Activated CD8-positive, alpha-beta memory T cell treated with anti-CD3 and anti-CD28 coated beads for 48 hours (primary cell): ENCODE data around the gene NPHS1.
"Not testable (repeated sequence)": the region's sequence is repeated elsewhere in the genome, so short reads cannot be mapped to it uniquely, and the experiment has no call there.

ENCODE experiments used
- DNase-seq, 3 experiments: peaks; one replicate each; pipeline ENCODE4 v3.0.0-alpha.2; 2020; ENCODE audit warnings: low read depth in 2 of 3, low spot score in 2 of 3

The NPHS1 gene

DNA sequence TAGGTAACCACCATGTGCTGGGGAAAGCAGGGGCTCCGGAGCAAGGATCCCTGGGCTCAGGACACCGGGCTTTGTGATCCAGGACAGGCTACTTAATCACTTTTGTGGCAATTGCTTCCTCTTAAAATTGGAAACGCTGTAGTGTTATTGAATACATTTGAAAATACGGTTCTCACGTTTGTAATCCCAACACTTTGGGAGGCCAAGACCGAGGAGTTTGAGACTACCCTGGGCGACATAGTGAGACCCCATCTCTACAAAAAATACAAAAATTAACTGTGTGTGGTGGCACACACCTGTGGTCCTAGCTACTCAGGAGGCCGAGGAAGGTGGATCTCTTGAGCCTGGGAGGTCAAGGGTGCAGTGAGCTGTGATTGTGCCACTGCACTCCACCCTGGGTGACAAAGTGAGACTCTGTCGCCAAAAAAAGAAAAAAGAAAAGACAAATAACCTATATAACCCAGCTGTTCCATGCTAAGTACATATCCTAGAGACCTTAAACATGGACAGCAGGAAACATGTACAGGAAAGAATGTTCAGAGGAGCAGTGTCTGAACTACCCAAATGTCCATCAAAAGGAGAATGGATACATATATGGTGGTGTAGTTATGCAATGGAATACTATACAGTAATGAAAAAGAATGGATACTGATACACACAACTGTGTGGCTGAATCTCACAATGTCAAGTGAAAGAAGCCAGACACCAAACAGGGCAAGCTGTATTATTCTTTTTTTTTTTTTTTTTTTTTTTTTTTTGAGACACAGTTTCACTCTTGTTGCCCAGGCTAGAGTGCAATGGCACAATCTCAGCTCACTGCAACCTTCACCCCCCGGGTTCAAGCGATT, 39.0 kb downstream of the NPHS1 start:
- no peak for DNase-seq

DNA sequence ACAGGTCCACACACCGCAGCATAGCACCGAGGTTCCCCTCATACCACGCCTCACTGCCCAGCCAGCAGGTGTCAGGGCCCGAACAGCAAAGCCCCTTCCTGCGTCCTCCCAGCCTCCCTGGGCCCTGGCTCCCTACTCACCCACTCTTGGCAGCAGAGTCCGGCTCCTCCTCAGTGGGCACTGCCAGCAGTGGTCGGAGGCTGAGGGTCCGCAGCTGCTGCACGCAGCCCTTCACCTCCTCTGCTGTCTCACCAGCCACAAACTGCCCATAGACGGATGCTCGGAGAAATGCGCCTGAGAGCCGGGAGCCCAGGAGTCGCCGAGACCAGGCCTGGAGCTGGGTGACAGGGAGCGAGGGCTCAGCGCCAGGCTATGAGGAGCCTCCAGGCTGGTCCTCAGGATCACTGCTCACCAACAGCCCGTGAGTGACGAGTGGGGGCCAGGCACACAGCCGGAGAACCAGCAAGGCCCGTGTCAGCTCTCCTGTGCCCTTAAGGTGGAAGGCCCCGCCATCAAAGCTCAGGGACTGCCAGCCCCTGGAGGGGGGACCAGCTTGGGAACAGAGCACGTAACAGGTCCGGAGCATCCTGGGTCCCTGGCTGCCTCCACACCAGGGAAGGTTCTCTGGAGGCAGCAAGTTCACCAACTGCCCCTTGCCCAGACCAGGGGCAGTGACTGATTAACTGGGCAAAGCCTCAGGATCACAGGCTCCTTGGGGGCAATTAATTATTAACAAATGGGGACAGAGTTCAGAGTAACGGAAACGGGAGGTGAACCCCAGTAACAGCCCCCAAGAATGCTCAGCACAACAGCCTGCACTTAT, 39.9 kb downstream of the NPHS1 start, which contains the start of gene PRODH2:
Gene PRODH2, minus strand, starts transcription at position 626 of the 823 bp plus-strand sequence. Its CDS starts 40 bp downstream, at position 586.
- no peak for DNase-seq

DNA sequence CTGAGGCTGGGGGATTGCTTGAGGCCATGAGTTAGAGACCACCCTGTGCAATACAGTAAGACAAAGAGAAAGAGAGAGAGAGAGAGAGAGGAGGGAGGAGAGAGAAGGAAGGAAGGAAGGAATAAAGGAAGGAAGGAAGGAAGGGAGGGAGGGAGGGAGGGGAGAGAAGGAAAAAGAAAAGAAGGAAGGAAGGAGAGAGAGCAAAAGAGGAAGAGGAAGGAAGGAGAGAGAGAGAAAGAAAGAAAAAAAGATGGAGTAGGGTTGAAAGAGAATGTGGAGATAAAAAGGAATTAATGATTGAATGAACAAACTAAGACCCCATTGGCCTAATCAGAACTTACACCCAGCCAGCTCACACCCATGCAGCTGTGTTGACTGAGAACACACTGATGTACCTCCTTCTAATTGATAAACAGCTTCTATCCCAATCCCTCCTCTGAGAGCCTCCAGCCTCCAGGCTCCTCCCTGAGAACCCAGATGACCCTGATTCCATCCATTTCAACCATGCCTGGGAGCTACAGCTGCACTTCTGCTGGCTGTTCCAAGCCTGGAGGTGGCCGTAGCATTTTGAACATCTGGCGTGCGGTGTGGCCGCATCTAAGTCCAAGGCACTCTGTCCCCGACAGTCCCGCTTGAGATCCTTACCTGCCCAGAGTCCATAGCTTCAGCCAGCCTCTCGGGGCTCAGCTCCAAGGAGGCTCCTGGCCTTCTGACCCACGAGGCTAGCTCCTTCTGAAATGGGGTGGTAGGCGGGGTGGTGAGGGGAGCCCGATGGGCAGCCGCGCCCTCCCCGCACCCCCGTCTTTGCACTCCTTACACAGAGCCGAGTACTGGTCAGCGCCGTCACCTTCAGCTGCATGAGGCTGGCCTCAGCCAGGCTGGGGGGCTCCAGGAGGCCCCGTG, 40.7 kb downstream of the NPHS1 start:
- no peak for DNase-seq

DNA sequence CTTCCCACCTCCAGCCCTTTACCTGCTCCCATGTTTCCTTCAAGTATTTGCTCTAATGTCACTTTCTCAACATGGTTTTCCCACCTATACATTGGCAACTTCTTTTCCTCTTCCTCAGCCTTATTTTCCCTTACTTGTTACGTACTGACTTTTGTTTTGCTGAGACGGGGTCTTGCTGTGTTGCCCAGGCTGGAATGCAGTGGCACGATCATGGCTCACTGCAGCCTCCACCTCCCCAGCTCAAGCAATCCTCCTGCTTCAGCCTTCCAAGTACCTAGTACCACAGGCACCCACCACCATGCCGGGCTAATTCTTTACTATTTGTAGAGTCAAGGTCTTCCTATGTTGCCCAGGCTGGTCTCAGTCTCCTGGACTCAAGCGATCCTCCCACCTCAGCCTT, 44.7 kb downstream of the NPHS1 start:
- DNase-seq, result no peak

DNA sequence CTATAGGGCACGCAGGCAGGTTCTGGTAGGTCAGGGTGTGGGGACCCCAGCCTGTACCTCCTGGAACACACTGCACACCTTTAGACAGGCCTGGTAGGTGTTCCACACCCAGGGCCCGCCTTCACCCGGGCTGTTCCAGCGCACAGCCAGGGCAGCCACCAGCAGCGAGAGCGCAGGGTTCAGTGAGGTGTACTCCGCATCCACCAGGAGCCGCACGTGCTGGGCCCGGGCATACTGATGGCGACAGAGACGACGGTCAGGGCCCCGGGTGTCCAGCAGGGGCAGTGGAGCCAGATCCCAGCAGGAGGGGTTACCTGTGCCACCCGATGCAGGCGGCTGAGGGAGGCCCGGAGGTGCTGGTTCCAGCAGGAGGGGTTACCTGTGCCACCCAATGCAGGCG, 45.7 kb downstream of the NPHS1 start:
- DNase-seq, result no peak

DNA sequence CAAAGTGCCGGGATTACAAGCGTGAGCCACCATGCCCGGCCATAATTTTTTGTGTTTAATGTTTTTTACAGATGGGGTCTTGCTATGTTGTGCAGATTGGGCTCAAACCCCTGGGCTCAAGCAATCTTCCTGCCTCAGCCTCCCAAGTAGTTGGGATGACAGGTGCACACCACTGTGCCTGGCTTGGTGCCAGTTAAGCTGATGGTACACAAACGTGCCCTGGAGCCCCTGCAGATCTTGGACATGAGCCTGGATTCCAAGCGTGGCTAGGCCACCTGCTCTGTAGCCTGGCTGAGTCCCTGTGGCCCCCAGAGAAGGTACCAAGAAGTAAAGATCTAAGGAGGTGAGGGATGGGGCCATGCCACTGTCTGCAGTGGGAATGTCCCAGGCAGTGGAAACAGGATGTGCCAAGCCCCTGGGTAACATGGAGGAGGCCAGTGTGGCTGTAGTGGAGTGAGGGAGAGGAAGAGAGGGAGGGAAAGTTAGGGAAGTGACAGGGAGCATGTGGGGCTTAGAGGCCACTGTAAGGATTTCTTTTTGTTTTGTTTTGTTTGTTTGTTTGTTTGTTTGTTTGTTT, 46.7 kb downstream of the NPHS1 start:
- DNase-seq, result no peak

DNA sequence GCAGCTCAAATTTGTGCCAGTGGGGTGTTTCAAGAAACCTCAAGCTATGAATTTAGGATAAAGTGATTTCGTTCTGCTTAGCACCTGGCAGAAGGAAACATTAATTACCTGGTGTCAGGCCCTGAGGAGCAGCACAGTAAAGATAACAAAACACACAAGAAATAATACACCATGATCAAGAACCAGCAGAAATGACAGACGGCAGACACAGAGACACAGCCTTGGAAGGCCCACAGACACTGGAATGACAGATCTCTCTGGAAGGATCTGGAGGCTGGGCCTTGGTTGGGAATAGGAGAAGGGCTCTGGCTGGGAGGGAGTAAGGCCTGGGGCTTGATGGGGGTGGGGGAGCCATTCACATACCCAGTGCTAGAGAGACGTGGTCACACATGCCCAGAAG, 50.5 kb downstream of the NPHS1 start:
- no peak for DNase-seq

DNA sequence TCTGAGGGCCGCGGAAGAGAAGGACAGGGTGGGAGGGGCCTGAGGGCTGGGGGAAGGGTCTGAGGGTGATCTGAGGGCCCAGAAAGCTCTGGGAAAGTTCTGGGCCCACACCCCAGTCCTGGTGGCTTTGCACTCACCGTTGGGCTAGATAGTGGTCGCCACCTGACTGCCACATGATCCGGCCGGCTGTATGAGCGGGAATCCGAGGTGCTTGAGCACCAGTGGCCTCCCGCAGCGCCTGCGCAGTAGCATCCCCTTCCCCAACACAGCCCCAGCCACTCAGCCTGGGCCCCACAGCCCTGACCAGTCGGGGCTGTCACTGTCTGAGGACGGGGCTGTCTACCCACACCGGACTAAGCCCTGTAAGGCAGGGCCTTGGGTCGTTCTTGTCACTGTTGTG, 54.6 kb downstream of the NPHS1 start:
- DNase-seq, result no peak

DNA sequence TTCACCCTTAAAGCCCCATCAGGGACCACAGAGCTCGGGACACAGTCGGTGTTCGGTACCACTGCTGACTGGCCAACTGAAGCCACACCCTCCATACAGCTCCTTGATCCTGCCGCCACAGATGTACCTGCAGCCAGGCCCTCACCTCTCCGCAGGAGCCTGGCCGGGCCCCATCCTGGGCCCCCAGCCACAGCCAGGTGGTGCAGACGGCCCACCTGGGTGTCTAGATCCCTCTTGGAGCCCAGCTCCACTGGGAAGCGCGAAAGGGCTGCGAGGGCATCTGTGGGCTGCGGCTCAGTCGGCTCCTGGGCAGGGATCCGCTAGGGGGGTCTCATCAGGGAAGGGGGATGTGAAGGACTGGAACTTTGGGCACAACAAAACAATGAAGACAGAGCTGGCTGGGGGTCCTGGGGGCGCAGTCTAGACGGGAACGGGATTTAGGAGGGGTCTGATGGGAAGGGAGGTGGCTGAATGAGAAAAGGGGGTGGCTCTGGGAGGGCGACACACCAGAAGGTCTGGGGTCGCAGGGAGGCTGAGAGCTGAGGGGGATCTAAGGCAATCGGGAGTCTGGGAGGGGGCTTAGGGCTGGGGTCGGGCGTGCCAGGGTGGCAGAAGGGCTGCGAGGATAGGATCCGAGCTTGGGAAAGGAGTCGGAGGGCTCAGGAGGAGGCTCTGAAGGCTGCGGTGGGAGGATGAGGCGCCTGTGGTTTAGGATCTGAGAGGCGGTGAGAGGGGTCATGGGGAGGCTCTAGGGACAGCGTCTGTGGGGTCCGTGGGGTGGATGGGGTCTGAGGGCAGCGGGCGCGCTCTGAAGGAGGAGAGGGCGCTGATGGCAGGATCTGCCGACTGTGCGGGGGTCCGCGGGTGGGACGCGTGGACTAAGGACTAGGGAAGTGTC, 55.4 kb downstream of the NPHS1 start:
- no peak for DNase-seq

DNA sequence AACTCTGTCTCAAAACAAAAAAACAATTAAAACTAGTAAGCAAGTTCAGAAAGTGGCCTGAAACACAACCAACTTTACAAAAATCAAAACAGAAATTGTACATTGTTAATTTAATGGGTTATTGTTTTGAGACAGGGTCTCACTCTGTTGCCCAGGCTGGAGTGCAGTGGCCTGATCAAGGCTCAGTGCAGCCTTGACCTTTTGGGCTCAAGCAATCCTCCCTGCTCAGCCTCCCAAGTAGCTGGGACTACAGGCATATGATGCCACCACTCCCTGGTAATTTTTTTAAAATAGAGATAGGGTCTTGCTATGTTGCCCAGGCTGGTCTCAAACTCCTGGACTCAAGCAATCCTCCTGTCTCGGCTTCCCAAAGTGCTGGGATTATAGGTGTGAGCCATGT, 56.7 kb downstream of the NPHS1 start:
- DNase-seq, result not testable (repeated sequence)

DNA sequence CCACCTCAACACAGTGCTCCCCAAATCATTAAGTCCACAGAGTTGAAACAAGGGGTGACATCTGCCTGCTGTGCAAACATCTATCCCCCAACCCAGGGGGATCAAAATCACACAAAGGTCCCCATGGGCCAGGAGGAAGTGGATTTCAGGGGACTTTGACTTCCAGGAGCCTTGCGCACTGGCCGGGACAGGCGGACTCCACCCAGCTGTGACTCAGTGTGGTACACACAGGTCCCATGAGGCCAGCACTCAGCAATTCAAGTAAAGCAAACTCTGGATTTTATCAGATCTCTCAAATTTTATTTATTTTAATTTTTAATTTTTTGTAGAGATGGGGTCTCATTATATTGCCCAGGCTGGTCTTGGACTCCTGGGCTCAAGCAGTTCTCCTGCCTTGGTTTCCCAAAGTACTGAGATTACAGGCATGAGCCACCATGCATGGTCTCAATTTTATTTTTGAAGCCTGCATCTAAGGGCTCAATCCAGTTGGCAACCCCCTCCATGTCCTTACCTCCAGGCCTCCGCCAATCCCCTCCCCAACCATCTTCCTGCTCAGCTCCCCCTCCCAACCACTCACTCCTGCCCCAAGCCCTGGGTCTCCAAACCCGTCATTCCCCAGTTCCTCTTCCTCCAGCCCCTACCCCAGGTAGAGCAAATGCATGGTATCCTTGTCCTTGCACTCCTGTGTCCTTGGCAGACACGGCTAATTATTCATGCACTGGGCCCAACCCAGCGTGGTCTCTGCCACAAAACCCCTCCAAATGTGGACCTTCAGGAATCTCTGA, 58.7 kb downstream of the NPHS1 start:
- no peak for DNase-seq

DNA sequence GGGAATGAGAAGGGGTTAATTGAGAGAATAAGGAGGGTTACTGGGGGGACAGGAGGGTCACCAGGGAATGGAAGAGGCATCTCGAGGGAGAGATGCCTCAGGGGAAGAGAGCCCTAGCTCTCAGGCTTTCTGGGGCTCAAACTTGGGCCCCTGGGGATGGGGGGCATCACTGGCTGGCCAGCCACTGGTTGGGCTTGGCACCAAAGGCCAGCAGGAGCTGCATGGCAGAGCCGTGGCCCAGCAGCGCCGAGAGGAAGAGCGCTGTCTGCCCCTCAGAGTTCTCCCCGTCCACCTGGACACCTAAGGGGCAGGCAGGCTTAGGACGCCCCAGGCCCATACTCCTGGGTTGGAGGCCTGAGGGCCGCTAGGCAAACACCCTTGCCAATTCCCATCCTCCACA, 59.4 kb downstream of the NPHS1 start:
- DNase-seq, result no peak

DNA sequence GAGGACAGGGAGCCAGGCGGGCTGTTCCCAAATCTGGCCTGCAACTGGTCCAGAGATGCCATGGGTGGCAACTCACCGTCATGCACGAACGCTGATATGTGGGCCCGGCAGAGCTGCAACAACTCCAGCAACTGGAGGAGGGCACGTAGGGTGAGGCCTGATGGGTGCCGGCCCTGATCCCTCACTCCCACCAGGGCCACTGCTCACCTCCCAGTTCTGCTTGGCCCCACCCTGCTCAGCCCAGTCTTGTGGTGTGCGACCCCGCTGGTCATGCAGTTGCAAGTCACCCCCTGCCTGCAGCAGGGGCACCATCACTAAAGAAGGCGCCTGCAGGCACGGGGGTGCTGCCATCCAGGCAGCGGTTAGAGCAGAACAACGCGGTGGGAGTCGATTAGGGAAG, 60.0 kb downstream of the NPHS1 start:
- no peak for DNase-seq

DNA sequence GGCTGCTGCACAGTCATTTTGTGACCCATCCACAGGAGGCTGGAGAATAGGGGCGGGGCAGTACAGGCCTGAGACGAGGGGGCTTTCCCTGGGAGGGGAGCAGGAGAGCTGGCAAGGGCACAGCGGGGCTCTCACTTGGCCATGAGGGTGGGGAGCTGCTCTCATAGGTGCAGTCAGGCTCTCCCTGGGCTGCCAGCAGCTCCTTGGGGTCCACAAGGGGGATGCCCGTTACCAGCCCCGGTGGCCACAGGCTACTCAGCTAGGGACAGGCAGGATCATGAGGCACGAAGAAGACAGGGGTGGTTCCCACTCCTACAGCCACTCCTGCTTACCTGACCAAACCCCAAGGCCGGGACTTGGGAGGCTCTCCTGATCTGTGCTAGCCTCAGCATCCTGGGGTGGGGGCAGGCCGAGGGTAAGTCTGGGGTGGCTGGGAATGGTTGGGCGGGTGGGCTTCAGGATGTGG, 60.5 kb downstream of the NPHS1 start:
- no peak for DNase-seq

DNA sequence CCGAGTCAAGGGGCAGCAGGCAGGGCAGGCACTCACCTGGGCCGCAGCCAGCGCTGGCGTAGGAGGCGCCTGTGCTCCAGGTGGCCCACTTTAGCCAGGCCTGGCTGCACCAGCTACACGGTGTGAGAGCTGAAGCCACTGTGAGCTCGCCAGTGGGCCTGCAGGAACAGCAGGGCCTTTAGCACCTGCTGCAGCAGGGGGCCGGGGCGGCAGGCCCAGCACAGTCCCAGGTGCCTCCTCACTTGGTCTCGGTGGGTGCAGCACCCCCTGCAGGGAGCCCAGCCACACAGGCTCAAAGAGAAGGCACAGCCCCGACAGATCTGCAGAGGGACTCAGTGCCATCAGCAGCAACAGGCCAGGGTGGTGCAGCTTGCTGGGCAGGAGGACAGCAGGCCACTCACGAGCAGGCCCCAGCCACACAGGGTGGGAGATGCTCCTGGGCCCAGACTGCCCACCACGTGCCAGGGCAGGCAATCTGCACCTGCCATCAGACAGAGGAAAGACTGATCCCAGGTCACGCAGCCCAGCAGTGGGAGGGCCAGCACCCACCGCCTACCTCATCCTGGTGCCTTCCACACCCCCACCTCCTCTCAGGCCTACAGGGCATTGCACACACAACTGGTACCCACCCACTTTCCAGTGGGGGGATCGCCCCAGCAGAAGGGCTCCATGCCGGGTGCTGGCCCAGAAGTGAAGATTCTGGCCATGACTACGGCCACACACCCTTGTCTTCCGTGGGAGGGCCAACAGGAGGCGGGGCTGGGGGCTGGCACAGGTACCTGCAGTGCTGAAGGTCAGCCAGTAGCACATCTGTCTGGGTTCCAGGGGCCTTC, 61.1 kb downstream of the NPHS1 start:
- no peak for DNase-seq

DNA sequence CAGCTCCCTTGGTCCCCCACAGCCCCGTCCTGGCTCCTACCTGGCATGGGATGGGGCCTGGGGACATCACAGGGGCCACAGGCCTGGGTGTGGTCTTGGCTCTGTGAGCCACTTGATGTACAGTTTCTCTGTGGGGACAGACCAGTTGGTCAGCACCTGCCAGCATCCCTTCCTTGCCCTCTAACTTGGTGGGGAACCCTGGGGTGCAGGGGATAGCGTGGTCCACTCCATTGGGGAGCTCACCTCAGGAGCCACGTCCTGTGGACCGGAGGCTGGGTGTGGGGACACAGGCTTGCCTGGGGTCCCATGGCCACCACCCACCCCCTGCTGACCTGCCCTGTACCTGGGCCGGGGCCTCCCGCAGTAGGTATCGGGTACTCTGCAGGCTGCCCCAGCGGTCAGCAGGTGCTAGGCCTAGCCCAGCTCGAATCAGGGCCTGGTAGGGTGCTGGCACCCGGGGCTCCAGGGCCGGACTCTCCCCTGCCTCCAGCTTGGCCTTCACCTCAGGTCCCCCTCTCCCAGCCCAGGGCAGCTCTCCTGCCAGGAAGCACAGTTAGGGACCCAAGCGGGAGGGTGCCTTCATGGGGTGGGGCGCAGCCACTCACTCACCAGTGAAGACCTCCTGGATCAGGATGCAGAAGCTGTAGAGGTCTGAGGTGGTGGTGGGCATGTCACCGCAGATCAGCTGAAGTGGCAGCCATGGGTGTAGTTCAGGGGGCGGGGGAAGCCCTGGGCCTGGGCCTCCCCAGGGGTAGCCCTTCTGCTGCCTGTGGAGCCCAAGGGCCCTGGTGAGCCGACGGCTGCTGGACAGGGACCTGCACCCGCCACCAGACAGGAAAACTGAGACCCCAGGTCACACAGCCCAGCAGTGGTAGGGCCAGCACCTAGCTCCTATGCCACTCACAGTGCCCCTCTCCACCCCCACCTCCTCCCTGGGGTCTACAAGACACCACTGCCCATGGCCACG, 62.0 kb downstream of the NPHS1 start:
- DNase-seq, result no peak
